GM13977 (cell line): ENCODE measurements around the gene PCBD1.

ENCODE experiments used
- DNase-seq: peaks from one replicate; pipeline ENCODE4 v3.0.0; 2012; ENCODE audit warnings: low spot score
- CTCF ChIP-seq: IDR thresholded peaks from 2 replicates; pipeline ENCODE4 v1.5.1; 2012; ENCODE audit warnings: mild to moderate bottlenecking, control low read depth; ENCODE audit not compliant: insufficient read depth; ENCODE audit errors: extremely low read depth, missing control alignments
- in situ Hi-C: fragments of 300-500 bp; cut with MboI; formaldehyde crosslinking; loops from one replicate; pipeline ENCODE4 v1.12.0; 2022; ENCODE audit warnings: low sequenced_read_pairs, low pct_unique_long_range_greater_than_20kb, mixed read lengths, inconsistent platforms; ENCODE audit not compliant: unreplicated experiment

Gene PCBD1

GRCh38 chr10:70932392-70933196, 44.2 kb upstream of the PCBD1 start:
- TF ChIP-seq CTCF, result no peak
- in situ Hi-C loops, result no loop called here
- DNase-seq, result no peak

GRCh38 chr10:70931168-70931815, 42.9 kb upstream of the PCBD1 start:
- no peak for DNase-seq
- in situ Hi-C loops, result no loop called here
- no peak for TF ChIP-seq CTCF

GRCh38 chr10:70930263-70931000, 42.1 kb upstream of the PCBD1 start:
- in situ Hi-C loops, result no loop called here
- no peak for DNase-seq

GRCh38 chr10:70928140-70928539, 39.8 kb upstream of the PCBD1 start:
- no peak for DNase-seq
- in situ Hi-C loops, result loop anchor here (10.0 kb wide), 1 partner anchor 277 kb away; no protein-coding TSS in a partner anchor
- no peak for TF ChIP-seq CTCF

More at GRCh38 chr10:70930263-70931000, 42.1 kb upstream of the PCBD1 start:
- no peak for TF ChIP-seq CTCF

- in situ Hi-C loops, result loop anchor here (10.0 kb wide), 1 partner anchor 277 kb away; no protein-coding TSS in a partner anchor
- no peak for TF ChIP-seq CTCF
- no peak for DNase-seq
Observed at GRCh38 chr10:70927189-70927943, 39.0 kb upstream of the PCBD1 start.
